HepG2 (cell line): ENCODE measurements around the gene EGR2. TPM values are rescaled to one million over a fixed set of nuclear protein-coding genes. Genes with fewer than 3 reads are reported as not detected.

Experiments
- EEA1 ChIP-seq: sonication (generic); formaldehyde crosslinking; IDR thresholded peaks from 2 replicates; pipeline ENCODE4 v1.5.1; 2020; ENCODE audit warnings: mild to moderate bottlenecking, missing genetic modification reagents, borderline replicate concordance
- ELF1 ChIP-seq: sonication (generic); formaldehyde crosslinking; IDR thresholded peaks from 2 replicates; pipeline ENCODE4 v1.4.0; 2020; ENCODE audit warnings: missing genetic modification reagents
- FLYWCH1 ChIP-seq: sonication (generic); formaldehyde crosslinking; IDR thresholded peaks from 2 replicates; pipeline ENCODE4 v1.8.1; 2023; ENCODE audit warnings: mild to moderate bottlenecking, missing genetic modification reagents
- HCFC1 ChIP-seq: fragments of 150-350 bp; IDR thresholded peaks from 2 replicates; pipeline ENCODE4 v1.6.1; 2014; ENCODE audit warnings: low read depth, low read length
- HDAC6 ChIP-seq: fragments of 200-600 bp; sonication (generic); IDR thresholded peaks from 2 replicates; pipeline ENCODE4 v1.7.0; 2017; ENCODE audit warnings: mild to moderate bottlenecking, antibody characterized with exemption, low read length, low read depth
- HNRNPLL ChIP-seq: fragments of 200-400 bp; formaldehyde crosslinking; IDR thresholded peaks from 2 replicates; pipeline ENCODE4 v1.6.1; 2017; ENCODE audit warnings: mild to moderate bottlenecking, low read depth, low read length; ENCODE audit not compliant: poor library complexity, severe bottlenecking
- KDM1A ChIP-seq: IDR thresholded peaks from 2 replicates; pipeline ENCODE4 v1.6.1; 2016; ENCODE audit warnings: missing compliant biosample characterization
- KDM5B ChIP-seq: sonication (generic); formaldehyde crosslinking; IDR thresholded peaks from 2 replicates; pipeline ENCODE4 v1.4.0; 2020; ENCODE audit warnings: missing genetic modification reagents, mild to moderate bottlenecking, borderline replicate concordance
- KLF15 ChIP-seq: sonication (generic); formaldehyde crosslinking; IDR thresholded peaks from 2 replicates; pipeline ENCODE4 v1.8.1; 2023; ENCODE audit warnings: borderline replicate concordance, mild to moderate bottlenecking, inconsistent platforms, missing genetic modification reagents, mixed read lengths
- MTF2 ChIP-seq: sonication (generic); formaldehyde crosslinking; IDR thresholded peaks from 2 replicates; pipeline ENCODE4 v1.5.0; 2020; ENCODE audit warnings: missing genetic modification reagents, borderline replicate concordance
- PHF21A ChIP-seq: sonication (generic); formaldehyde crosslinking; IDR thresholded peaks from 2 replicates; pipeline ENCODE4 v1.5.0; 2020; ENCODE audit warnings: mild to moderate bottlenecking, missing genetic modification reagents
- REL ChIP-seq: sonication (generic); formaldehyde crosslinking; conservative IDR thresholded peaks from 2 replicates; pipeline ENCODE4 v1.8.0; 2022; ENCODE audit warnings: mild to moderate bottlenecking, missing genetic modification reagents, moderate library complexity
- TBX3 ChIP-seq: fragments of 450-650 bp; IDR thresholded peaks from 2 replicates; pipeline ENCODE4 v1.6.1; 2017; ENCODE audit warnings: antibody characterized with exemption, mild to moderate bottlenecking, inconsistent platforms, borderline replicate concordance
- TCF7L2 ChIP-seq: IDR thresholded peaks from 2 replicates; pipeline ENCODE4 v1.6.1; 2011; ENCODE audit warnings: mild to moderate bottlenecking, low read depth, low read length, moderate library complexity
- TOPORS ChIP-seq: sonication (generic); formaldehyde crosslinking; IDR thresholded peaks from 2 replicates; pipeline ENCODE4 v1.8.0; 2023; ENCODE audit warnings: mild to moderate bottlenecking, missing genetic modification reagents
- ZNF230 ChIP-seq: sonication (generic); formaldehyde crosslinking; IDR thresholded peaks from 2 replicates; pipeline ENCODE4 v1.4.0; 2020; ENCODE audit warnings: mild to moderate bottlenecking, missing genetic modification reagents
- ZNF3 ChIP-seq: IDR thresholded peaks from 2 replicates; pipeline ENCODE4 v1.7.0; 2017; ENCODE audit warnings: inconsistent platforms
- ZNF614 ChIP-seq: IDR thresholded peaks from 2 replicates; pipeline ENCODE4 v1.6.1; 2018; ENCODE audit warnings: missing biosample characterization, missing genetic modification reagents, inconsistent platforms, borderline replicate concordance
- ZNF713 ChIP-seq: sonication (generic); formaldehyde crosslinking; IDR thresholded peaks from 2 replicates; pipeline ENCODE4 v1.4.0; 2020; ENCODE audit warnings: mild to moderate bottlenecking, missing genetic modification reagents
- ZNF720 ChIP-seq: sonication (generic); formaldehyde crosslinking; IDR thresholded peaks from 2 replicates; pipeline ENCODE4 v1.4.0; 2020; ENCODE audit warnings: missing genetic modification reagents
- ZNF761 ChIP-seq: sonication (generic); formaldehyde crosslinking; conservative IDR thresholded peaks from 2 replicates; pipeline ENCODE4 v1.4.0; 2020; ENCODE audit warnings: mild to moderate bottlenecking, missing genetic modification reagents
- polyA plus RNA-seq, 8 experiments: library from polyadenylated mRNA; depleted of rRNA in 3 of 8; stranded (reverse) in 7 of 8; unstranded in 1 of 8; fragments of >200 nt; fragmentation: Illumina TruSeq in 4 of 8; extraction: Trizol in 4 of 8; gene quantifications; 2 replicates each; pipeline versions ENCODE4 v1.2.1 to v1.2.3, GENCODE V29; 2011 to 2016; ENCODE audit warnings: low read depth in 4 of 8, missing spikeins in 1 of 8, mixed read lengths in 1 of 8; ENCODE audit not compliant: insufficient read depth in 1 of 8
- total RNA-seq, 5 experiments: library from RNA; depleted of rRNA; stranded (reverse); fragments of >200 nt; fragmentation: Illumina TruSeq; extraction: Trizol; gene quantifications; 2 replicates each; pipeline ENCODE4 v1.2.3, GENCODE V29; 2016; ENCODE audit warnings: low read depth in 1 of 5
- TF ChIP-seq, protein P1 (sequence below), 2 experiments: sonication (generic) in 1 of 2; formaldehyde crosslinking in 1 of 2; IDR thresholded peaks; 2 replicates each; pipeline versions ENCODE4 v1.4.0 to v1.6.1; 2018 to 2020; ENCODE audit warnings: missing genetic modification reagents in 2 of 2, borderline replicate concordance in 1 of 2, low read depth in 1 of 2, mild to moderate bottlenecking in 1 of 2, missing biosample characterization in 1 of 2
- TF ChIP-seq, protein P2 (sequence below): sonication (generic); formaldehyde crosslinking; IDR thresholded peaks from 2 replicates; pipeline ENCODE4 v1.5.0; 2020; ENCODE audit warnings: mild to moderate bottlenecking, missing genetic modification reagents, moderate library complexity
- TF ChIP-seq, protein P3 (sequence below): sonication (generic); formaldehyde crosslinking; IDR thresholded peaks from 2 replicates; pipeline ENCODE4 v1.5.0; 2020; ENCODE audit warnings: mild to moderate bottlenecking, missing genetic modification reagents
- TF ChIP-seq, protein P4 (sequence below): sonication (generic); formaldehyde crosslinking; IDR thresholded peaks from 2 replicates; pipeline ENCODE4 v1.4.0; 2020; ENCODE audit warnings: missing genetic modification reagents

Gene EGR2
- total and polyA plus RNA-seq, 2 of the 13 experiments (the other 11 are each of a cell fraction or from before 2014, with no cell fraction given), result 0.11 to 0.15 TPM

DNA sequence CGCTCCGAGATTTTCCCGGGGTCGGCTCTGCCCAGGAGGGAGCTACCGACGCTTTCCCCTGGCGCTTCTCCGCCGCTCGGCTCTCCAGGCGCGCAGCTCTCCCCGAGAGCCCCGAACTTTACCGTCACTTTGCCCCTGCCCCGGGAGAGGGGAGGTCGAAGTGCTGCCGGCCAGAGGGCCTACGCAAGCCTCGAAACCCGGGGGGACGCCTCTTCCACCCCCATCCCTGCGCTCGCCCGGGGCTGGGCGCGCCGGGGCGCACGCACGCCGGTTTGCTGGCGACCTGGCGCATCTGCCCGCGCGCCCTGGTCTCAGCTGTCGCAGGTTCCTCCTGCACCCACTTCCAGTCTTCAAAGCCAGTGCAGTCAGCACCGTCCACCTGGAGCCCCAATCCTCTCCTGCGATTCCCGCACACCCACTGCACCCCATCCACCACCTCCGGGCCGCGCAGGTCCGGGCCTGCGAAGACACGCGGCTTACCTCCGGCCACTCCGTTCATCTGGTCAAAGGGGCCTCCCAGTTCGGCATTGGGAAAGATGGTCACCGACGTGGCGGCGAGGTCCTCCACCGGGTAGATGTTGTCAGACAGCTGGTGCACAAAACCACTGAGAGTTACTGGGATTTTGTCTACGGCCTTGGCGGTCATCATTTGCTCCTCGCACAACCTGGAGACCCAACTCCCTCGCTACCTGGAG lies 638 bp downstream of the EGR2 start (continued):
- TF ChIP-seq TOPORS (no peak), EEA1 (CRISPR knock-in tag) (no peak), KLF15 (no peak), KDM1A (CRISPR knock-in tag) (no peak), FLYWCH1 (CRISPR knock-in tag) (no peak), HCFC1 (no peak), ZNF713 (no peak), ZNF3 (CRISPR knock-in tag) (no peak), KDM5B (no peak), TCF7L2 (no peak), ZNF230 (CRISPR knock-in tag) (no peak), ELF1 (CRISPR knock-in tag) (no peak), TBX3 (no peak), ZNF720 (CRISPR knock-in tag) (no peak), REL (CRISPR knock-in tag) (no peak), ZNF761 (CRISPR knock-in tag) (no peak), MTF2 (CRISPR knock-in tag) (peak; percentile 78; the same call in 1 of the 2 replicates), ZNF614 (CRISPR knock-in tag) (no peak), HDAC6 (peak; percentile 48; the same call in 1 of the 2 replicates), HNRNPLL (peak; percentile 23), PHF21A (CRISPR knock-in tag) (no peak)
- TF ChIP-seq, protein P1, sequence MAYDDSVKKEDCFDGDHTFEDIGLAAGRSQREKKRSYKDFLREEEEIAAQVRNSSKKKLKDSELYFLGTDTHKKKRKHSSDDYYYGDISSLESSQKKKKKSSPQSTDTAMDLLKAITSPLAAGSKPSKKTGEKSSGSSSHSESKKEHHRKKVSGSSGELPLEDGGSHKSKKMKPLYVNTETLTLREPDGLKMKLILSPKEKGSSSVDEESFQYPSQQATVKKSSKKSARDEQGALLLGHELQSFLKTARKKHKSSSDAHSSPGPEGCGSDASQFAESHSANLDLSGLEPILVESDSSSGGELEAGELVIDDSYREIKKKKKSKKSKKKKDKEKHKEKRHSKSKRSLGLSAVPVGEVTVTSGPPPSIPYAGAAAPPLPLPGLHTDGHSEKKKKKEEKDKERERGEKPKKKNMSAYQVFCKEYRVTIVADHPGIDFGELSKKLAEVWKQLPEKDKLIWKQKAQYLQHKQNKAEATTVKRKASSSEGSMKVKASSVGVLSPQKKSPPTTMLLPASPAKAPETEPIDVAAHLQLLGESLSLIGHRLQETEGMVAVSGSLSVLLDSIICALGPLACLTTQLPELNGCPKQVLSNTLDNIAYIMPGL (CRISPR knock-in tag; IDR thresholded peaks at IDR 0.05; ENCODE audit: borderline replicate concordance in 1 of 2, low read depth in 1 of 2), result no peak
- TF ChIP-seq, protein P2, sequence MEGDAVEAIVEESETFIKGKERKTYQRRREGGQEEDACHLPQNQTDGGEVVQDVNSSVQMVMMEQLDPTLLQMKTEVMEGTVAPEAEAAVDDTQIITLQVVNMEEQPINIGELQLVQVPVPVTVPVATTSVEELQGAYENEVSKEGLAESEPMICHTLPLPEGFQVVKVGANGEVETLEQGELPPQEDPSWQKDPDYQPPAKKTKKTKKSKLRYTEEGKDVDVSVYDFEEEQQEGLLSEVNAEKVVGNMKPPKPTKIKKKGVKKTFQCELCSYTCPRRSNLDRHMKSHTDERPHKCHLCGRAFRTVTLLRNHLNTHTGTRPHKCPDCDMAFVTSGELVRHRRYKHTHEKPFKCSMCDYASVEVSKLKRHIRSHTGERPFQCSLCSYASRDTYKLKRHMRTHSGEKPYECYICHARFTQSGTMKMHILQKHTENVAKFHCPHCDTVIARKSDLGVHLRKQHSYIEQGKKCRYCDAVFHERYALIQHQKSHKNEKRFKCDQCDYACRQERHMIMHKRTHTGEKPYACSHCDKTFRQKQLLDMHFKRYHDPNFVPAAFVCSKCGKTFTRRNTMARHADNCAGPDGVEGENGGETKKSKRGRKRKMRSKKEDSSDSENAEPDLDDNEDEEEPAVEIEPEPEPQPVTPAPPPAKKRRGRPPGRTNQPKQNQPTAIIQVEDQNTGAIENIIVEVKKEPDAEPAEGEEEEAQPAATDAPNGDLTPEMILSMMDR, result no peak
- TF ChIP-seq, protein P3, sequence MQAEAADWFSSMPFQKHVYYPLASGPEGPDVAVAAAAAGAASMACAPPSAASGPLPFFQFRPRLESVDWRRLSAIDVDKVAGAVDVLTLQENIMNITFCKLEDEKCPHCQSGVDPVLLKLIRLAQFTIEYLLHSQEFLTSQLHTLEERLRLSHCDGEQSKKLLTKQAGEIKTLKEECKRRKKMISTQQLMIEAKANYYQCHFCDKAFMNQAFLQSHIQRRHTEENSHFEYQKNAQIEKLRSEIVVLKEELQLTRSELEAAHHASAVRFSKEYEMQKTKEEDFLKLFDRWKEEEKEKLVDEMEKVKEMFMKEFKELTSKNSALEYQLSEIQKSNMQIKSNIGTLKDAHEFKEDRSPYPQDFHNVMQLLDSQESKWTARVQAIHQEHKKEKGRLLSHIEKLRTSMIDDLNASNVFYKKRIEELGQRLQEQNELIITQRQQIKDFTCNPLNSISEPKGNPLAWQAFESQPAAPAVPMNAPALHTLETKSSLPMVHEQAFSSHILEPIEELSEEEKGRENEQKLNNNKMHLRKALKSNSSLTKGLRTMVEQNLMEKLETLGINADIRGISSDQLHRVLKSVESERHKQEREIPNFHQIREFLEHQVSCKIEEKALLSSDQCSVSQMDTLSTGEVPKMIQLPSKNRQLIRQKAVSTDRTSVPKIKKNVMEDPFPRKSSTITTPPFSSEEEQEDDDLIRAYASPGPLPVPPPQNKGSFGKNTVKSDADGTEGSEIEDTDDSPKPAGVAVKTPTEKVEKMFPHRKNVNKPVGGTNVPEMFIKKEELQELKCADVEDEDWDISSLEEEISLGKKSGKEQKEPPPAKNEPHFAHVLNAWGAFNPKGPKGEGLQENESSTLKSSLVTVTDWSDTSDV (CRISPR knock-in tag), result 0 out of 2 replicates have a peak, but pooled peaks have one; percentile 5
- TF ChIP-seq, protein P4, sequence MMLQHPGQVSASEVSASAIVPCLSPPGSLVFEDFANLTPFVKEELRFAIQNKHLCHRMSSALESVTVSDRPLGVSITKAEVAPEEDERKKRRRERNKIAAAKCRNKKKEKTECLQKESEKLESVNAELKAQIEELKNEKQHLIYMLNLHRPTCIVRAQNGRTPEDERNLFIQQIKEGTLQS, result no peak
